Vagina (tissue), 2 donors: ENCODE measurements around the gene OR1I1.

Experiments used
- CTCF ChIP-seq, 3 experiments: fragments of 450-650 bp in 2 of 3; fragments of 200-600 bp in 1 of 3; sonication (generic) in 1 of 3; IDR thresholded peaks; one replicate each; pipeline ENCODE4 v1.5.1; 2017 to 2019; ENCODE audit warnings: antibody characterized with exemption in 3 of 3, mild to moderate bottlenecking in 2 of 3, moderate library complexity in 2 of 3
- POLR2A ChIP-seq, 2 donors: fragments of 450-650 bp; IDR thresholded peaks; one replicate each; pipeline ENCODE4 v1.6.1; 2017; ENCODE audit warnings: antibody characterized with exemption in 2 of 2, mild to moderate bottlenecking in 2 of 2, moderate library complexity in 2 of 2
- POLR2AphosphoS5 ChIP-seq, 2 donors: sonication (generic); formaldehyde crosslinking; IDR thresholded peaks; one replicate each; pipeline ENCODE4 v1.9.0; 2017; ENCODE audit warnings: antibody characterized with exemption in 2 of 2, mild to moderate bottlenecking in 2 of 2, low read depth in 1 of 2; ENCODE audit not compliant: insufficient read depth in 1 of 2

- TF ChIP-seq POLR2A (IDR thresholded peaks at IDR 0.05) (no peak), POLR2AphosphoS5 (IDR thresholded peaks at IDR 0.05; ENCODE audit: insufficient read depth in 1 of 2, low read depth in 1 of 2) (no peak), CTCF (IDR thresholded peaks at IDR 0.05) (no peak)
Measured at GRCh38 chr19:15123031-15123890, 41.2 kb downstream of the OR1I1 start.
